ENCODE measurements around the gene KRT36. TPM values are rescaled to one million over a fixed set of nuclear protein-coding genes. Genes with fewer than 3 reads are reported as not detected.

Gene KRT36
- total and polyA plus RNA-seq, 2 experiments from 2014 or later: not detected

- no peak for DNase-seq (ENCODE audit: low spot score)
- Histone ChIP-seq H3F3A (replicated peaks; ENCODE audit: low read depth) (no peaks in the 10 kb centered on the region), H4K20me1 (replicated peaks; ENCODE audit: insufficient read depth) (no peaks in the 10 kb centered on the region), H3K4me3 (no peak overlapping the region), H3K36me3 (ENCODE audit: insufficient read depth) (no peaks in the 10 kb centered on the region), H2AFZ (no peak overlapping the region), H3K79me2 (replicated peaks; ENCODE audit: insufficient read depth) (no peaks in the 10 kb centered on the region), H3K27ac (ENCODE audit: low read depth) (no peak overlapping the region), H3K27me3 (ENCODE audit: insufficient read depth) (no peaks in the 10 kb centered on the region), H3K4me2 (no peak overlapping the region), H3K4me1 (ENCODE audit: insufficient read depth) (no peaks in the 10 kb centered on the region), H3K9me2 (ENCODE audit: insufficient read depth) (0 out of 2 replicates have a peak, but pooled peaks cover 7% of the 10 kb centered on the region)
- Mint-ChIP-seq H3K4me3 (no peak overlapping the region), H3K27ac (no peak overlapping the region), H3K4me1 (no peaks in the 10 kb centered on the region), H3K9me3 (peaks cover 6% of the 10 kb centered on the region; the same call in 2 of the 3 replicates), H3K36me3 (ENCODE audit: low read depth) (no peaks in the 10 kb centered on the region), H3K27me3 (ENCODE audit: insufficient read depth, low read depth, poor library complexity) (peaks cover 5% of the 10 kb centered on the region)
- TF ChIP-seq CREB1 (CRISPR knock-in tag; IDR thresholded peaks at IDR 0.05; ENCODE audit: low read depth): no peak
- TF ChIP-seq, protein P1, sequence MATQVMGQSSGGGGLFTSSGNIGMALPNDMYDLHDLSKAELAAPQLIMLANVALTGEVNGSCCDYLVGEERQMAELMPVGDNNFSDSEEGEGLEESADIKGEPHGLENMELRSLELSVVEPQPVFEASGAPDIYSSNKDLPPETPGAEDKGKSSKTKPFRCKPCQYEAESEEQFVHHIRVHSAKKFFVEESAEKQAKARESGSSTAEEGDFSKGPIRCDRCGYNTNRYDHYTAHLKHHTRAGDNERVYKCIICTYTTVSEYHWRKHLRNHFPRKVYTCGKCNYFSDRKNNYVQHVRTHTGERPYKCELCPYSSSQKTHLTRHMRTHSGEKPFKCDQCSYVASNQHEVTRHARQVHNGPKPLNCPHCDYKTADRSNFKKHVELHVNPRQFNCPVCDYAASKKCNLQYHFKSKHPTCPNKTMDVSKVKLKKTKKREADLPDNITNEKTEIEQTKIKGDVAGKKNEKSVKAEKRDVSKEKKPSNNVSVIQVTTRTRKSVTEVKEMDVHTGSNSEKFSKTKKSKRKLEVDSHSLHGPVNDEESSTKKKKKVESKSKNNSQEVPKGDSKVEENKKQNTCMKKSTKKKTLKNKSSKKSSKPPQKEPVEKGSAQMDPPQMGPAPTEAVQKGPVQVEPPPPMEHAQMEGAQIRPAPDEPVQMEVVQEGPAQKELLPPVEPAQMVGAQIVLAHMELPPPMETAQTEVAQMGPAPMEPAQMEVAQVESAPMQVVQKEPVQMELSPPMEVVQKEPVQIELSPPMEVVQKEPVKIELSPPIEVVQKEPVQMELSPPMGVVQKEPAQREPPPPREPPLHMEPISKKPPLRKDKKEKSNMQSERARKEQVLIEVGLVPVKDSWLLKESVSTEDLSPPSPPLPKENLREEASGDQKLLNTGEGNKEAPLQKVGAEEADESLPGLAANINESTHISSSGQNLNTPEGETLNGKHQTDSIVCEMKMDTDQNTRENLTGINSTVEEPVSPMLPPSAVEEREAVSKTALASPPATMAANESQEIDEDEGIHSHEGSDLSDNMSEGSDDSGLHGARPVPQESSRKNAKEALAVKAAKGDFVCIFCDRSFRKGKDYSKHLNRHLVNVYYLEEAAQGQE (IDR thresholded peaks at IDR 0.05; ENCODE audit: unreplicated experiment): no peak
- no peak for TF ChIP-seq EZH2phosphoT487 (IDR thresholded peaks at IDR 0.05; ENCODE audit: unreplicated experiment)
- no peak for TF ChIP-seq POLR2AphosphoS5 (IDR thresholded peaks at IDR 0.05; ENCODE audit: low read depth)
- no peak for TF ChIP-seq NANOG (IDR thresholded peaks at IDR 0.05; ENCODE audit: borderline replicate concordance)
- no peak for ATAC-seq
These were observed 25.5 kb downstream of the KRT36 start for GRCh38 chr17:41464173-41464572.

DNA sequence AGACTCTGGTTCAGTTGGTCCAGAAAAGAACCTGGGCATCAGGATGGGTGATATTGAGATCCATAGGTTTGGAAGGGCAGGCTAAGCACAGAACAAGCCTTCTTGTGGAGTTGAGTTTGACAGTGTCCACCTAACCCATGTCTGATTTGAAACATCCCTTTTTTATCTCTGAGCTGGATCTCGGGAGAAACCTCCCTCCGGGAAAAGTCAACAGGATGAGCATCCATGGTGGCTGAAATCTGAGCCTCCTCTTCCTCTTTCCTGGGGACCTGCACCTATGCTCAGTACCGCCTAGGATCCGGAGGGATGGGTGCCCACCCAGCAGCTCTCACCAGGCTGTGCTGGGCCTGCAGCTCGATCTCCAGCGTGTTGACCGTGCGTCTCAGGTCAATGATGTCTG lies 26.0 kb downstream of the KRT36 start:
- no peaks in the 10 kb centered on the region for H3K4me1 Mint-ChIP-seq
- H3K27me3 Mint-ChIP-seq (ENCODE audit: insufficient read depth, low read depth, poor library complexity): peaks cover 5% of the 10 kb centered on the region
- no peaks in the 10 kb centered on the region for H3K36me3 Mint-ChIP-seq (ENCODE audit: low read depth)
- H3K79me2 ChIP-seq (replicated peaks; ENCODE audit: insufficient read depth): no peaks in the 10 kb centered on the region
- ATAC-seq: no peak
- H2AFZ ChIP-seq: no peak overlapping the region
- no peak overlapping the region for H3K27ac Mint-ChIP-seq
- H3K27me3 ChIP-seq (ENCODE audit: insufficient read depth): no peaks in the 10 kb centered on the region
- no peak overlapping the region for H3K27ac ChIP-seq (ENCODE audit: low read depth)
- peaks cover 6% of the 10 kb centered on the region; the same call in 2 of the 3 replicates for H3K9me3 Mint-ChIP-seq
- no peaks in the 10 kb centered on the region for H3K4me1 ChIP-seq (ENCODE audit: insufficient read depth)
- DNase-seq (ENCODE audit: low spot score): no peak
- H3K36me3 ChIP-seq (ENCODE audit: insufficient read depth): no peaks in the 10 kb centered on the region
- H3K4me3 Mint-ChIP-seq: no peak overlapping the region
- no peaks in the 10 kb centered on the region for H4K20me1 ChIP-seq (replicated peaks; ENCODE audit: insufficient read depth)
- H3K4me3 ChIP-seq: no peak overlapping the region
- no peak overlapping the region for H3K4me2 ChIP-seq
- no peaks in the 10 kb centered on the region for H3F3A ChIP-seq (replicated peaks; ENCODE audit: low read depth)
- H3K9me2 ChIP-seq (ENCODE audit: insufficient read depth): 0 out of 2 replicates have a peak, but pooled peaks cover 7% of the 10 kb centered on the region
- no peak for TF ChIP-seq NANOG (IDR thresholded peaks at IDR 0.05; ENCODE audit: borderline replicate concordance)
- TF ChIP-seq, protein P1 (IDR thresholded peaks at IDR 0.05; ENCODE audit: unreplicated experiment): no peak
- no peak for TF ChIP-seq ZNF114 (CRISPR knock-in tag; IDR thresholded peaks at IDR 0.05)
- no peak for TF ChIP-seq JUNB (IDR thresholded peaks at IDR 0.05; ENCODE audit: unreplicated experiment)
- no peak for TF ChIP-seq EZH2phosphoT487 (IDR thresholded peaks at IDR 0.05; ENCODE audit: unreplicated experiment)
- TF ChIP-seq EZH2 (IDR thresholded peaks at IDR 0.05; ENCODE audit: low read depth, unreplicated experiment): no peak
- no peak for TF ChIP-seq POLR2AphosphoS5 (IDR thresholded peaks at IDR 0.05; ENCODE audit: low read depth)
- no peak for TF ChIP-seq STAT1 (IDR thresholded peaks at IDR 0.05; ENCODE audit: unreplicated experiment)
- no peak for TF ChIP-seq ZNF331 (CRISPR knock-in tag; IDR thresholded peaks at IDR 0.05; ENCODE audit: low read depth)
- TF ChIP-seq ETS1 (IDR thresholded peaks at IDR 0.05): no peak
- no peak for TF ChIP-seq CREB1 (CRISPR knock-in tag; IDR thresholded peaks at IDR 0.05; ENCODE audit: low read depth)
